CD4-positive, alpha-beta memory T cell (primary cell): ENCODE data around the gene TBRG1. TPM values are rescaled to one million over a fixed set of nuclear protein-coding genes. Genes with fewer than 3 reads are reported as not detected.

ENCODE experiments used
- CTCF ChIA-PET: fragments of 350-600 bp; sonication (Branson Sonifier 250); formaldehyde crosslinking; loops from one replicate; lab custom pipeline; 2021; ENCODE audit warnings: inconsistent platforms; ENCODE audit not compliant: partially characterized antibody; lab: Charles Lee
- POLR2A ChIA-PET: fragments of 350-600 bp; sonication (Branson Sonifier 250); formaldehyde crosslinking; loops from one replicate; lab custom pipeline; 2021; ENCODE audit not compliant: partially characterized antibody; lab: Charles Lee
- DNase-seq, 5 donors: peaks; one replicate each; pipeline versions ENCODE4 v3.0.0 to v3.0.0-alpha.2; 2020 to 2022; ENCODE audit warnings: mixed read lengths in 1 of 5
- H3K27ac ChIP-seq: one replicate; pipeline ENCODE4 v1.7.0; 2013; ENCODE audit warnings: low read depth, low read length
- H3K27me3 ChIP-seq: 2 replicates; pipeline ENCODE4 v1.7.0; 2013; ENCODE audit warnings: mild to moderate bottlenecking, low read length, moderate library complexity; ENCODE audit not compliant: insufficient read depth
- H3K36me3 ChIP-seq: 2 replicates; pipeline ENCODE4 v1.7.0; 2013; ENCODE audit warnings: mild to moderate bottlenecking, low read length, moderate library complexity; ENCODE audit not compliant: insufficient read depth
- H3K4me1 ChIP-seq: 2 replicates; pipeline ENCODE4 v1.7.0; 2013; ENCODE audit warnings: mild to moderate bottlenecking, low read length, moderate library complexity; ENCODE audit not compliant: insufficient read depth
- H3K4me3 ChIP-seq, 2 donors: one replicate each; pipeline ENCODE4 v1.7.0; 2013; ENCODE audit warnings: low read length in 2 of 2, mild to moderate bottlenecking in 1 of 2
- H3K9me3 ChIP-seq, 2 donors: one replicate each; pipeline ENCODE4 v1.7.0; 2013; ENCODE audit warnings: low read length in 2 of 2, control low read depth in 1 of 2; ENCODE audit not compliant: control insufficient read depth in 1 of 2
- H3K27ac Mint-ChIP-seq, 7 donors: one replicate each; pipeline ENCODE4 v1.8.0; 2020 to 2021; ENCODE audit warnings: mixed read lengths in 7 of 7, mild to moderate bottlenecking in 6 of 7, inconsistent platforms in 3 of 7, moderate library complexity in 3 of 7
- H3K27me3 Mint-ChIP-seq, 2 donors: one replicate each; pipeline ENCODE4 v1.8.0; 2020 to 2021; ENCODE audit warnings: mixed read lengths in 2 of 2
- H3K36me3 Mint-ChIP-seq, 2 donors: one replicate each; pipeline ENCODE4 v1.8.0; 2020 to 2021; ENCODE audit warnings: mixed read lengths in 2 of 2, inconsistent platforms in 1 of 2, mild to moderate bottlenecking in 1 of 2
- H3K4me1 Mint-ChIP-seq, 4 donors: one replicate each; pipeline ENCODE4 v1.8.0; 2020 to 2021; ENCODE audit warnings: mixed read lengths in 4 of 4, mild to moderate bottlenecking in 1 of 4
- H3K4me3 Mint-ChIP-seq, 8 donors: one replicate each; pipeline ENCODE4 v1.8.0; 2020 to 2021; ENCODE audit warnings: mixed read lengths in 8 of 8, mild to moderate bottlenecking in 7 of 8, moderate library complexity in 6 of 8, inconsistent platforms in 3 of 8
- H3K9me3 Mint-ChIP-seq, 8 donors: one replicate each; pipeline ENCODE4 v1.8.0; 2020 to 2021; ENCODE audit warnings: mixed read lengths in 8 of 8, mild to moderate bottlenecking in 5 of 8, inconsistent platforms in 3 of 8, moderate library complexity in 1 of 8
- intact Hi-C: fragments of 100-400 bp; cut with micrococcal nuclease; formaldehyde crosslinking; loops from one replicate; pipeline ENCODE4 v1.15.1; 2023
- polyA plus RNA-seq, 2 donors: library from polyadenylated mRNA; unstranded; fragments of 300-500 nt; fragmentation: Illumina TruSeq; gene quantifications; one replicate each; pipeline ENCODE4 v1.2.3, GENCODE V29; 2021
- total RNA-seq, 2 experiments: library from RNA; stranded (reverse); gene quantifications; one replicate each; pipeline ENCODE4 v1.2.3, GENCODE V29; 2021

TBRG1 gene
- total and polyA plus RNA-seq, 4 experiments from 2014 or later: 34.6 to 75.8 (median 55.8) TPM

- no peaks in the 10 kb centered on the region for H3K9me3 ChIP-seq
Measured at GRCh38 chr11:124584681-124585372, 37.8 kb upstream of the TBRG1 start.

DNA sequence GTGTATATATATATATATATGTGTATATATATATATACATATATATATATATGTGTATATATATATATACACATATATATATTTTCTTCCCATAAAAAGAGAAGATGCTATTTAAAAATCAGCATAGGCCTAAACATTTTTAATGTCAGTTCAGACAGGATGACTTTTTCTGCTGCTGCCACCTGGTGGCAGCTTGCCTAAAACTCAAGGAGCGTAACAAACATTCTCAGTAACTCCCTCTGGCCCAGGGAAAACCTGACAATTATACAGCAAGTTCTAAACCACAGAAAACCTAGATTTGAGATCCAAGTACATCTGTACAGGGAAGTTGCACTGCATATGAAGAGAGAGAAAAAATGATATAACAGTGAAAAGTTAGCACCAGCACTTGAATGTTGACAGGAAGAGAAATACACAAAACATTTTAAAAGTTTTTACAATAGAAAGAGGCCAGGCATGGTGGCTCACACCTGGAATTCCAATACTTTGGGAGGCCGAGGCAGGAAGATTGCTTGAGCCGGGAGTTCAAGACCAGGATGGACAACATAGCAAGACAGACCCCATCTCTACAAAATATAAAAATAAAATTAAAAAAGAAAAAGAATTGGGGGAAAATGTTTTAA is 36.3 kb upstream of the TBRG1 start:
- Histone ChIP-seq H3K9me3 (no peaks in the 10 kb centered on the region), H3K4me3 (no peak overlapping the region), H3K4me1 (no peaks in the 10 kb centered on the region), H3K27me3 (no peaks in the 10 kb centered on the region), H3K27ac (no peak overlapping the region), H3K36me3 (no peaks in the 10 kb centered on the region)
- Mint-ChIP-seq H3K4me3 (no peak overlapping the region), H3K4me1 (no peaks in the 10 kb centered on the region), H3K27ac (no peak overlapping the region), H3K27me3 (peaks cover 14 to 16% of the 10 kb centered on the region in 2 donors), H3K36me3 (no peaks in the 10 kb centered on the region), H3K9me3 (no peaks in the 10 kb centered on the region)
- intact Hi-C loops: loop anchor here (1.0 kb wide), 1 partner anchor 171 kb away; no protein-coding TSS in a partner anchor
- POLR2A ChIA-PET: no interaction called here
- CTCF ChIA-PET: interaction anchor here (0.6 to 2.3 kb wide), 7 partner anchors 10 to 518 kb away, joined by 3 to 20 read pairs (median 5); partner anchors contain the start of gene PANX3
- peak in 4 of 5 donors; percentile 8 to 22 (median 16) for DNase-seq

More at GRCh38 chr11:124584681-124585372, 37.8 kb upstream of the TBRG1 start:
- Histone ChIP-seq H3K36me3 (no peaks in the 10 kb centered on the region), H3K4me1 (no peaks in the 10 kb centered on the region), H3K27me3 (no peaks in the 10 kb centered on the region), H3K4me3 (no peak overlapping the region), H3K27ac (no peak overlapping the region)
- ChIA-PET CTCF (interaction anchor here (0.6 to 2.3 kb wide), 9 partner anchors 8 to 516 kb away, joined by 3 to 20 read pairs (median 5); partner anchors contain the start of gene PANX3), POLR2A (no interaction called here)
- Mint-ChIP-seq H3K9me3 (no peaks in the 10 kb centered on the region), H3K36me3 (no peaks in the 10 kb centered on the region), H3K4me1 (no peaks in the 10 kb centered on the region), H3K4me3 (no peak overlapping the region), H3K27me3 (peaks cover 14% of the 10 kb centered on the region in 2 donors), H3K27ac (no peak overlapping the region)
- intact Hi-C loops: no loop called here
- no peak for DNase-seq

DNA sequence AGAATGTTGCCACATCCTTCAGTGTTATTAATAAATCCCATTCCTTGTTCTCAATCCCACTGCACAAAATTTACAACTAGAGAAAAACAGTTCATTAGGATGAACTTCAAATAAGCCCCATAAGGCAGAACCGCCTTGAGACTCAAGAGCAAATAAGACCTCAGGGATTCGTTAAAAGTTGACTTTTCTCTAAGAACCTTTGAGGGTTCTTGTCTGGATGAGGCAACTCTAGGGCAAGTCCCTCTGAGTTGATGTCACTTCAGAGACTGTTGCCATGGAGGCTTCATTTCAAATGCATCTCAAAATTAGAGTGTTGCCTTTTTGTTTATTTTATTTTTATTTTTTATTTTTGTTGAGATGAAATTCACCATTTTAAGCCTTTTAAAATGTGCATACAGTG is 31.2 kb upstream of the TBRG1 start:
- H3K4me3 ChIP-seq: no peak overlapping the region
- no peaks in the 10 kb centered on the region for H3K36me3 ChIP-seq
- intact Hi-C loops: no loop called here
- H3K4me1 ChIP-seq: no peaks in the 10 kb centered on the region
- H3K27ac ChIP-seq: no peak overlapping the region
- Mint-ChIP-seq H3K4me3 (no peak overlapping the region), H3K27me3 (peaks cover 12 to 18% of the 10 kb centered on the region in 2 donors), H3K36me3 (no peaks in the 10 kb centered on the region), H3K9me3 (no peaks in the 10 kb centered on the region), H3K27ac (no peak overlapping the region), H3K4me1 (no peaks in the 10 kb centered on the region)
- H3K9me3 ChIP-seq: no peaks in the 10 kb centered on the region
- DNase-seq: no peak
- CTCF ChIA-PET: no interaction called here
- H3K27me3 ChIP-seq: no peaks in the 10 kb centered on the region
- POLR2A ChIA-PET: no interaction called here

GRCh38 chr11:124592627-124593026 is 30.0 kb upstream of the TBRG1 start:
- H3K36me3 Mint-ChIP-seq: no peaks in the 10 kb centered on the region
- POLR2A ChIA-PET: no interaction called here
- H3K27me3 Mint-ChIP-seq: peaks cover 6 to 11% of the 10 kb centered on the region in 2 donors
- Histone ChIP-seq H3K36me3 (no peaks in the 10 kb centered on the region), H3K4me3 (no peak overlapping the region), H3K4me1 (no peaks in the 10 kb centered on the region), H3K27ac (no peak overlapping the region), H3K9me3 (no peaks in the 10 kb centered on the region), H3K27me3 (no peaks in the 10 kb centered on the region)
- no peak overlapping the region for H3K27ac Mint-ChIP-seq
- H3K4me1 Mint-ChIP-seq: no peaks in the 10 kb centered on the region
- no peak for DNase-seq
- intact Hi-C loops: no loop called here
- no peak overlapping the region for H3K4me3 Mint-ChIP-seq
- H3K9me3 Mint-ChIP-seq: no peaks in the 10 kb centered on the region
- CTCF ChIA-PET: no interaction called here

DNA sequence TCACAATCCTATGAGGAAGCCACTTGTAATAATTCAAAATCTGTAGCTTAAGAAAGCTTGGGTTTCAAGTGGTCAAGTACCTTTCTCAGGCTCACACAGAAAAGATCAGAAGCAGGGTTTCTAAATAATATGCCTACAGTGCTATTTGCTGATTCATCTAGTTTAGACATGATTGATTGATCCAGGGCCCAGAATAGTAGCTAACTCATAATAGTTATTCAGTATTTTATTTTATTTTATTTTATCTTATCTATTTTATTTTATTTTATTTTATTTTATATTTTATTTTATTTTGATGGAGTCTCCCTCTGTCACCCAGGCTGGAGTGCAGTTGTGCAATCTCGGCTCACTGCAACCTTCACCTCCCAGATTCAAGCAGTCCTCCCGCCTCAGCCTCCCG is 27.4 kb upstream of the TBRG1 start:
- H3K27ac Mint-ChIP-seq: no peak overlapping the region
- Histone ChIP-seq H3K36me3 (no peaks in the 10 kb centered on the region), H3K4me1 (no peaks in the 10 kb centered on the region), H3K4me3 (no peak overlapping the region), H3K9me3 (no peaks in the 10 kb centered on the region), H3K27ac (no peak overlapping the region), H3K27me3 (no peaks in the 10 kb centered on the region)
- H3K4me1 Mint-ChIP-seq: no peaks in the 10 kb centered on the region
- DNase-seq: no peak
- no peak overlapping the region for H3K4me3 Mint-ChIP-seq
- H3K9me3 Mint-ChIP-seq: peaks cover 0 to 5% (median 0%) of the 10 kb centered on the region in 8 donors
- ChIA-PET CTCF (interaction anchor here (1.7 kb wide), 1 partner anchor 10 kb away, joined by 8 read pairs; no protein-coding TSS in a partner anchor), POLR2A (no interaction called here)
- H3K27me3 Mint-ChIP-seq: peaks cover 7 to 14% of the 10 kb centered on the region in 2 donors
- no peaks in the 10 kb centered on the region for H3K36me3 Mint-ChIP-seq
- intact Hi-C loops: no loop called here

DNA sequence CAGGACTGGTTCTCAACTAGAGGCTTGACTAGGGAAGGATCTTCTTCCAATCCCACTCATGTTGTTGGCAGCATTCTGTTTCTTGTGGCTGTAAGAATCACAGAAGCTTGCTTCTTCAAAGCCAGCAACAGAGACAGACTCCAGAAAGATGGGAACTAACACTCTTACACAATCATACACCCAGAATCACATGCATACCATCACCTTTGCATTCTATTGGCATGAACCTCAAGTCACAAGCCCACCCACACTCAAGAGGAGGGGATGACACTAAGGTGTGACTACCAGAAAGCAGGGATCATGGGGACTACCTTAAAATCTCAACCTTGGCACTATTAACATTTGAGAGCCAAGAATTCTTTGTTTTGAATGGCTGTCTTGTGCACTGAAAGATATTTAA is 25.0 kb upstream of the TBRG1 start:
- Mint-ChIP-seq H3K4me3 (no peak overlapping the region), H3K27me3 (peaks cover 17 to 19% of the 10 kb centered on the region in 2 donors), H3K36me3 (no peaks in the 10 kb centered on the region), H3K4me1 (no peaks in the 10 kb centered on the region), H3K27ac (no peak overlapping the region), H3K9me3 (peaks cover 0 to 5% (median 0%) of the 10 kb centered on the region in 8 donors)
- no peak for DNase-seq
- intact Hi-C loops: no loop called here
- H3K9me3 ChIP-seq: no peaks in the 10 kb centered on the region
- ChIA-PET CTCF (no interaction called here), POLR2A (no interaction called here)
- H3K36me3 ChIP-seq: no peaks in the 10 kb centered on the region
- H3K4me3 ChIP-seq: no peak overlapping the region
- H3K27me3 ChIP-seq: no peaks in the 10 kb centered on the region
- H3K4me1 ChIP-seq: no peaks in the 10 kb centered on the region
- H3K27ac ChIP-seq: no peak overlapping the region

DNA sequence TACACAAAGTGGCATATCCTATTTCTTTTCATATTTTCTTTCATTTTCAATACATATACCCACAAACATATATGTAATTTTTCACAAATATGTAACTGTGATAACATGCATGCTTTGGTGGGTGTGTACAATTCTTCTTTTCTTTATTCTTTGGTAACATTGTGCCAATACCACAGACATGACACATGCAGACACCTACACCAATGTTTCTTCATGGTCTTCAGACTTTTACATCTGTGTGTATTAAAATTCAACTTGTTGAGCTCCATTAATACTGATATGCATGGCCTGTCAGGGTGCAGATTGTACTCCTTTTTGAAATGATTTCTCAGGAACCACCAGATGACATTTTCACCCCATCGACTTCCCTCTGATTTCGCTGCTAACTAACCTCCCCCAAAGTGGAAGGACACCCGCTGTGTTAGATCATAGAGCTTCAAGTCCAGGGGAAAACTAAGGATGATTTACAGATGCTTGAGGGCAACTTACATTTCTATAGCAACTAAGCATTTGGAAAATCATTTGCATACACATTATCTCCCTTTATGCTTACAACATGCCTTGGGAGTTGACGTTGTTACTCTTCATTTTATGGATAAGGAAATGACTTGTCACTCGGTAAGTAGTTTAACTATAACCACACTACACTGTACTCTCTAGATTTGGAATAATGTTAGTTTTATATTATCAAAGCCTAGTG is 21.9 kb upstream of the TBRG1 start:
- no peaks in the 10 kb centered on the region for H3K36me3 Mint-ChIP-seq
- POLR2A ChIA-PET: no interaction called here
- H3K9me3 Mint-ChIP-seq: peaks cover 0 to 5% (median 0%) of the 10 kb centered on the region in 8 donors
- CTCF ChIA-PET: interaction anchor here (1.1 kb wide), 1 partner anchor 15 kb away, joined by 4 read pairs; no protein-coding TSS in a partner anchor
- Histone ChIP-seq H3K27ac (no peak overlapping the region), H3K4me1 (no peaks in the 10 kb centered on the region), H3K9me3 (no peaks in the 10 kb centered on the region), H3K27me3 (no peaks in the 10 kb centered on the region), H3K4me3 (no peak overlapping the region), H3K36me3 (no peaks in the 10 kb centered on the region)
- no peak overlapping the region for H3K27ac Mint-ChIP-seq
- no peak overlapping the region for H3K4me3 Mint-ChIP-seq
- no peak for DNase-seq
- peaks cover 14 to 20% of the 10 kb centered on the region in 2 donors for H3K27me3 Mint-ChIP-seq
- H3K4me1 Mint-ChIP-seq: no peaks in the 10 kb centered on the region
- intact Hi-C loops: no loop called here
